ENCODE results near the gene GLT6D1.

DNA sequence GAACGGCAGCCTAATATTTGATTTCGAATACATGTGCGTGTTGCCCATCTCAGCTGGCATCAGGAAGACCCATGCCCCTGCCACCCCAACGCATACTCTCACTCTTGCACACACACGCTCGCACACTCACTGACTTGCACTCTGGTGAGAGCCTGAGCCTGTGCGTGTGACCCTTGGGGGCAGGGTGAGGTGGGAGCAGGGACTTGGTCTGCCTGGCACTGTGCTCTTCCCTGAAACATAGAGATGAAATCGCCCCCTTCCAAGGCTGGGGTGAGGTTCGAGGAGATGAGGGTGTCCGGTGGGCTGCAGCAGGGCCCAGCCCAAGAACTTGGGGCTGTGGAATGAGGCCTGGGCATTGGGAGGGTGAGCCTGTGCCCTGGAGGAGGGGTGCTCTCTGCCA is 24.9 kb upstream of the GLT6D1 start:
- TF ChIP-seq, protein P1, sequence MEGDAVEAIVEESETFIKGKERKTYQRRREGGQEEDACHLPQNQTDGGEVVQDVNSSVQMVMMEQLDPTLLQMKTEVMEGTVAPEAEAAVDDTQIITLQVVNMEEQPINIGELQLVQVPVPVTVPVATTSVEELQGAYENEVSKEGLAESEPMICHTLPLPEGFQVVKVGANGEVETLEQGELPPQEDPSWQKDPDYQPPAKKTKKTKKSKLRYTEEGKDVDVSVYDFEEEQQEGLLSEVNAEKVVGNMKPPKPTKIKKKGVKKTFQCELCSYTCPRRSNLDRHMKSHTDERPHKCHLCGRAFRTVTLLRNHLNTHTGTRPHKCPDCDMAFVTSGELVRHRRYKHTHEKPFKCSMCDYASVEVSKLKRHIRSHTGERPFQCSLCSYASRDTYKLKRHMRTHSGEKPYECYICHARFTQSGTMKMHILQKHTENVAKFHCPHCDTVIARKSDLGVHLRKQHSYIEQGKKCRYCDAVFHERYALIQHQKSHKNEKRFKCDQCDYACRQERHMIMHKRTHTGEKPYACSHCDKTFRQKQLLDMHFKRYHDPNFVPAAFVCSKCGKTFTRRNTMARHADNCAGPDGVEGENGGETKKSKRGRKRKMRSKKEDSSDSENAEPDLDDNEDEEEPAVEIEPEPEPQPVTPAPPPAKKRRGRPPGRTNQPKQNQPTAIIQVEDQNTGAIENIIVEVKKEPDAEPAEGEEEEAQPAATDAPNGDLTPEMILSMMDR (IDR thresholded peaks at IDR 0.05; ENCODE audit: insufficient read depth, low read length) = no peak
- TF ChIP-seq, protein P2, sequence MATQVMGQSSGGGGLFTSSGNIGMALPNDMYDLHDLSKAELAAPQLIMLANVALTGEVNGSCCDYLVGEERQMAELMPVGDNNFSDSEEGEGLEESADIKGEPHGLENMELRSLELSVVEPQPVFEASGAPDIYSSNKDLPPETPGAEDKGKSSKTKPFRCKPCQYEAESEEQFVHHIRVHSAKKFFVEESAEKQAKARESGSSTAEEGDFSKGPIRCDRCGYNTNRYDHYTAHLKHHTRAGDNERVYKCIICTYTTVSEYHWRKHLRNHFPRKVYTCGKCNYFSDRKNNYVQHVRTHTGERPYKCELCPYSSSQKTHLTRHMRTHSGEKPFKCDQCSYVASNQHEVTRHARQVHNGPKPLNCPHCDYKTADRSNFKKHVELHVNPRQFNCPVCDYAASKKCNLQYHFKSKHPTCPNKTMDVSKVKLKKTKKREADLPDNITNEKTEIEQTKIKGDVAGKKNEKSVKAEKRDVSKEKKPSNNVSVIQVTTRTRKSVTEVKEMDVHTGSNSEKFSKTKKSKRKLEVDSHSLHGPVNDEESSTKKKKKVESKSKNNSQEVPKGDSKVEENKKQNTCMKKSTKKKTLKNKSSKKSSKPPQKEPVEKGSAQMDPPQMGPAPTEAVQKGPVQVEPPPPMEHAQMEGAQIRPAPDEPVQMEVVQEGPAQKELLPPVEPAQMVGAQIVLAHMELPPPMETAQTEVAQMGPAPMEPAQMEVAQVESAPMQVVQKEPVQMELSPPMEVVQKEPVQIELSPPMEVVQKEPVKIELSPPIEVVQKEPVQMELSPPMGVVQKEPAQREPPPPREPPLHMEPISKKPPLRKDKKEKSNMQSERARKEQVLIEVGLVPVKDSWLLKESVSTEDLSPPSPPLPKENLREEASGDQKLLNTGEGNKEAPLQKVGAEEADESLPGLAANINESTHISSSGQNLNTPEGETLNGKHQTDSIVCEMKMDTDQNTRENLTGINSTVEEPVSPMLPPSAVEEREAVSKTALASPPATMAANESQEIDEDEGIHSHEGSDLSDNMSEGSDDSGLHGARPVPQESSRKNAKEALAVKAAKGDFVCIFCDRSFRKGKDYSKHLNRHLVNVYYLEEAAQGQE (IDR thresholded peaks at IDR 0.05; ENCODE audit: insufficient replicate concordance, low read depth) = no peak
